OCI-LY3 (cell line): ENCODE results near the gene PTPN6.

Source experiments
- EZH2phosphoT487 ChIP-seq: fragments of 200-600 bp; shearing (Covaris generic); IDR thresholded peaks from 2 replicates; pipeline ENCODE4 v1.6.1; 2018; ENCODE audit warnings: antibody characterized with exemption, mixed run types, low read depth
- TF ChIP-seq, protein P1 (sequence below): fragments of 200-600, 300-600 bp; sonication (generic); IDR thresholded peaks from 2 replicates; pipeline ENCODE4 v1.5.1; 2014; ENCODE audit warnings: antibody characterized with exemption, low read length, low read depth

DNA sequence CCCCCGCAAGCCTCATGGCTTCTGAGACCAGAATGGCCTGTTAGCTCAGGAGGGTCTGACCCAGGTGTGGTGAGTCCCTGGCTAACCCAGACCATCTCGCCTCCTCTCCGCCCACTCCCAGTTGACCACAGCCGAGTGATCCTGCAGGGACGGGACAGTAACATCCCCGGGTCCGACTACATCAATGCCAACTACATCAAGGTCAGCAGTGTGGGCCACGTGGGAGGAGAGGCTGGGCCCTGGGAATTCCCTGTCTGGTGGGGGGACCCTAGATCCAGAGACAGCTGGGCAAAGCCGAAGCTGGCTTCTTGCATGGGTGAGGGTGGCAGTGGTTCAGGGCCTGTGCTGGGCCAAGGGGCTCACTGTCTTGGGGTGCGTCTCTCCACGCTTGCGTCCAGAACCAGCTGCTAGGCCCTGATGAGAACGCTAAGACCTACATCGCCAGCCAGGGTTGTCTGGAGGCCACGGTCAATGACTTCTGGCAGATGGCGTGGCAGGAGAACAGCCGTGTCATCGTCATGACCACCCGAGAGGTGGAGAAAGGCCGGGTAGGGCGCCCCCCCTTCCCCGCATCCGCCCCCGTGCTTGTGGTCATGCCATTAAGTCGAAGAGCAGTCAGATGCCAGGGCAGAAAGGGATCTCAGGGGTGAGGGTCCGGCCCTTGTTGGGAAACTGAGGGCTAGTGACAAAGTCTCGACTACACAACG lies 5.0 kb downstream of the PTPN6 start:
- TF ChIP-seq, protein P1, sequence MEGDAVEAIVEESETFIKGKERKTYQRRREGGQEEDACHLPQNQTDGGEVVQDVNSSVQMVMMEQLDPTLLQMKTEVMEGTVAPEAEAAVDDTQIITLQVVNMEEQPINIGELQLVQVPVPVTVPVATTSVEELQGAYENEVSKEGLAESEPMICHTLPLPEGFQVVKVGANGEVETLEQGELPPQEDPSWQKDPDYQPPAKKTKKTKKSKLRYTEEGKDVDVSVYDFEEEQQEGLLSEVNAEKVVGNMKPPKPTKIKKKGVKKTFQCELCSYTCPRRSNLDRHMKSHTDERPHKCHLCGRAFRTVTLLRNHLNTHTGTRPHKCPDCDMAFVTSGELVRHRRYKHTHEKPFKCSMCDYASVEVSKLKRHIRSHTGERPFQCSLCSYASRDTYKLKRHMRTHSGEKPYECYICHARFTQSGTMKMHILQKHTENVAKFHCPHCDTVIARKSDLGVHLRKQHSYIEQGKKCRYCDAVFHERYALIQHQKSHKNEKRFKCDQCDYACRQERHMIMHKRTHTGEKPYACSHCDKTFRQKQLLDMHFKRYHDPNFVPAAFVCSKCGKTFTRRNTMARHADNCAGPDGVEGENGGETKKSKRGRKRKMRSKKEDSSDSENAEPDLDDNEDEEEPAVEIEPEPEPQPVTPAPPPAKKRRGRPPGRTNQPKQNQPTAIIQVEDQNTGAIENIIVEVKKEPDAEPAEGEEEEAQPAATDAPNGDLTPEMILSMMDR: no peak
- no peak for TF ChIP-seq EZH2phosphoT487
